Sciatic nerve (tissue), 2 donors: ENCODE data around the gene TBC1D3C. TPM values are rescaled to one million over a fixed set of nuclear protein-coding genes. Genes with fewer than 3 reads are reported as not detected.
"Not testable (repeated sequence)": the region's sequence is repeated elsewhere in the genome, so short reads cannot be mapped to it uniquely, and the experiment has no call there.

Source experiments
- ATAC-seq: fragments of 200-7000 bp; cut with Tn5 transposase; one replicate; pipeline ENCODE4 v1.9.1; 2020; ENCODE audit warnings: mild to moderate bottlenecking, moderate library complexity
- DNase-seq: peaks from one replicate; pipeline ENCODE4 v3.0.0-alpha.2; 2020; ENCODE audit warnings: low spot score
- intact Hi-C: fragments of 100-400 bp; cut with DNase I; formaldehyde crosslinking; loops from one replicate; pipeline ENCODE4 v1.14.2; 2022
- total RNA-seq: library from RNA; stranded (reverse); fragmentation: NEBNext Ultra II Directional; extraction: Animal tissue kit (Norgen Biotek cat#: 25700); gene quantifications from one replicate; pipeline ENCODE4 v1.2.1, GENCODE V29; 2021
- donor health status: DM: no; HTN: no; CAD: no.
- donor health status: DM: no; HTN: no; CAD: no.

Gene TBC1D3C
- total RNA-seq: not detected

DNA sequence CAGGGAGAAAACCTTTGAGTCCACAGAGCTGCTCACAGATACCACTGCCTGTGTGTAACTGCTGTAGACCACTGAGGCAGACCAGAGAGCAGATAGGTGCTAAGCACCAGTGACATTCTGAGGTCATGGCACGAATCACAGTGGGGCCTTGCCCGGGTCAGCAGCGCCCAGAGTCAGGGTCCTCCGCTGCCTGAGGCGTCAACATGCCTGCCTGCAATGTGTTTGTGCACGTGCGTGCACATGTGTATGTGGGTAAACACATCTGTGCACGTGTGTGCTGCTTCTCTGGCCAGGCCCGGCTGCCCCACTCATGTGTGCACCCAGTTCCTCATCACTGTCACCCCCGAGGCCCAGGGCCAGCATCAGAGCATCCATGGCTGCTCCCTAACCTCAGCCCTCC is at the start of gene TBC1D3C:
Gene TBC1D3C (minus strand): TSS at position 101 of the 400 bp plus-strand sequence. CDS start 1,568 bp downstream, outside the sequence.
- intact Hi-C loops, DNase-seq, ATAC-seq: not testable (repeated sequence)

DNA sequence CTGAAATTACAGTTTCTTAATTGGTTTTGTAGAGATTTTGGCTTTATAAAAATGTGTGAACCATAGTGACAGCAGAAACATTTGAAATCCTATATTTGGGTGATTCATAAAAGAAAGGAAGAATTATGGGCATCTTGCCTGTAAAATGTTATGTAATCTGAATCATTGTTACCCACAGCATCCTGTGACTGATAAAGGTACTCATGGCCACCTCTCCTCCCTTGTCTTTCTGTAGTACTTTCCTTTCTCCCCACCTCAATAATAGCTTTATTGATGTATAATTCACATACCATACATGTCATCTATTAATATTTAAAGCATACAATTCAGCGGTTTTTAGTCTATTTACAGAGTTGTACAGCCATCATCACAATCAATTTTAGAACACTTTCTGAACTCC is 30.8 kb upstream of the TBC1D3C start:
- ATAC-seq, DNase-seq, intact Hi-C loops: not testable (repeated sequence)

DNA sequence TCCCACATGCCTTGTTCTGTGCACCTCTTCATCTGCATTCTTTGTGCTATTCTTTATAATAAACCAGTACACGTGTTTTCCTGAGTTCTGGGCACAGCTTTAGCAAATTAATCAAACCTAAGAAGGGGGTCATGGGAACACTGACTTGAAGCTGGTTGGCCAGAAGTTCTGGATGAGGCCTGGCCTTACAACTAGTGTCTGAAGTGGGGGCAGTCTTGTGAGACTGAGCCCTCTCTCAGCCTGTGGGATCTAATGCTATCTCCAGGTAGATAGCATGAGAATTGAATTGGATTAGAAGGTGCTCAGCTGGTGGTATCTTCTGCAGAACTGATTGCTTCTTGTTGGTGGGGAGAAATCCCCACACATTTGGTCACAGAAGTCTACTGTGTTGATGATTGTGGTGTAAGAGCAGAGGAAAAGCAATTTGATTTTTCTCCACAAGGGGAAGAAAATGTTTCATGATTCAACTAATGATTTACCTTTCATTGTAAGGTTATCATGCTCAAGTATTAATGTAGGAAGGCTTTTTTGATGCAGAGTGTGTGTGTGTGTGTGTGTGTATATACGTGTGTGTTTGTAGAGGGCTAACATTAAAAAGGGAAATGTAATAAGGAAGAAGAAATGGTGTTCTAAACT is 25.7 kb upstream of the TBC1D3C start:
- intact Hi-C loops, ATAC-seq, DNase-seq: not testable (repeated sequence)

DNA sequence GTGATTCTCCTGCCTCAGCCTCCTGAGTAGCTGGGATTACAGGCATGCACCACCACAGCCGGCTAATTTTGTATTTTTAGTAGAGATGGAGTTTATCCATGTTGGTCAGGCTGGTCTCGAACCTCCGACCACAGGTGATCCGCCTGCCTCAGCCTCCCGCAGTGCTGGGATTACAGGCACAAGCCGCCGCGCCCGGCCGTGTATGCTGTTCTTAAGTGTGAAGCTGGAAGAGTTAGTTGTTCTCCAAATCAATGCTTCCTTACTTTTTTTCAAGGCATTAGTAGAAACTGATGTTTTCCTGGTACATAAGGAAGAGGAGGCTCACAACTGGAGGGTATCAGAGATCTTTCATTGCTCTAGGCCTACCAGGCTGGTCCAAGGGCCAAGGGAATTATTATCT is 19.7 kb upstream of the TBC1D3C start:
- DNase-seq, ATAC-seq, intact Hi-C loops: not testable (repeated sequence)

DNA sequence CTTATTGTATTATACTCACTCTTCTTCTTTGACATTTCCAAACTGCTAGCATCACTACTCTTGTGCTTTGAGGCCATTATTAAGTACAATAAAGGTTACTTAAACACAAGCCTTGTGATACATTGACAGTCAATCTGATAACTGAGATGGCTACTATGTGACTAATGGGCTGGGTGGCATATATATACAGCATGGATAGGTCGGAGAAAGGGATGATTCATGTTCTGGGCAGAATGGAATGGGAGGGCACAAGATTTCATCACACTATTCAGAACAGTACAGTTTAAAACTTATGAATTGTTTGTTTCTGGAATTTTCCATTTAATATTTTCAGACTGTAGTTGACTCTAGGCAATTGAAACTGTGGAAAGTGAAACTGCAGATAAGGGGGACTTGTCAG is 18.9 kb upstream of the TBC1D3C start:
- intact Hi-C loops, ATAC-seq: not testable (repeated sequence)

More for the DNA sequence above, 18.9 kb upstream of the TBC1D3C start:
- DNase-seq: not testable (repeated sequence)

Other genes with a start within 250 kb of the TBC1D3C start
- gene TBC1D3K, start 144.2 kb downstream of the TBC1D3C start, total RNA-seq: not detected
- gene TBC1D3L, start 79.6 kb downstream of the TBC1D3C start, total RNA-seq: 21.6 TPM
- gene TBC1D3D, start 64.7 kb downstream of the TBC1D3C start, total RNA-seq: not detected
- gene TBC1D3E, start 59.3 kb upstream of the TBC1D3C start, total RNA-seq: not detected
- not detected for gene TBC1D3, start 123.9 kb upstream of the TBC1D3C start, total RNA-seq
- gene MRPL45, start 228.5 kb upstream of the TBC1D3C start, total RNA-seq: 21.8 TPM